OCI-LY3 (cell line): ENCODE results near the gene CCDC83.

Source experiments
- H2AFZ ChIP-seq: fragments of 200-600, 300-600 bp; shearing (Covaris generic); 2 replicates; pipeline ENCODE4 v1.6.0; 2014; ENCODE audit warnings: antibody characterized with exemption, low read depth, low read length
- H3K27ac ChIP-seq: fragments of 200-600, 300-600 bp; sonication (generic); 2 replicates; pipeline ENCODE4 v1.5.1; 2014; ENCODE audit warnings: mild to moderate bottlenecking, low read length, moderate library complexity, mixed read lengths
- H3K27me3 ChIP-seq: fragments of 200-600, 300-600 bp; sonication (generic); 2 replicates; pipeline ENCODE4 v1.6.1; 2014; ENCODE audit warnings: low read depth, low read length, mixed read lengths
- H3K36me3 ChIP-seq: fragments of 200-600, 300-600 bp; sonication (generic); replicated peaks from 2 replicates; pipeline ENCODE3; 2014; ENCODE audit warnings: low read depth, low read length, mixed read lengths
- H3K4me1 ChIP-seq: fragments of 300-600, 200-600 bp; sonication (generic); 2 replicates; pipeline ENCODE4 v1.6.1; 2014; ENCODE audit warnings: low read length, mixed read lengths
- H3K4me2 ChIP-seq: fragments of 200-600, 300-600 bp; sonication (generic); 2 replicates; pipeline ENCODE4 v1.6.1; 2014; ENCODE audit warnings: low read length, mixed read lengths
- H3K4me3 ChIP-seq: fragments of 300-600, 200-600 bp; sonication (generic); 2 replicates; pipeline ENCODE4 v1.5.1; 2014; ENCODE audit warnings: antibody characterized with exemption, mild to moderate bottlenecking, low read length, moderate library complexity
- H3K79me2 ChIP-seq: fragments of 300-600, 200-600 bp; shearing (Covaris generic); 2 replicates; pipeline ENCODE4 v1.6.1; 2014; ENCODE audit warnings: mild to moderate bottlenecking, low read length, mixed read lengths
- H3K9ac ChIP-seq: fragments of 300-600, 200-600 bp; shearing (Covaris generic); 2 replicates; pipeline ENCODE4 v1.6.0; 2014; ENCODE audit warnings: mild to moderate bottlenecking, low read length, moderate library complexity
- H3K9me3 ChIP-seq: fragments of 200-600, 300-600 bp; shearing (Covaris generic); 2 replicates; pipeline ENCODE4 v1.6.1; 2014; ENCODE audit warnings: low read length, mixed read lengths; ENCODE audit not compliant: insufficient read depth
- H4K20me1 ChIP-seq: fragments of 200-600, 300-600 bp; sonication (generic); 2 replicates; pipeline ENCODE4 v1.6.1; 2016; ENCODE audit warnings: low read length, mixed read lengths; ENCODE audit not compliant: insufficient read depth
- EZH2phosphoT487 ChIP-seq: fragments of 200-600 bp; shearing (Covaris generic); IDR thresholded peaks from 2 replicates; pipeline ENCODE4 v1.6.1; 2018; ENCODE audit warnings: antibody characterized with exemption, mixed run types, low read depth
- TF ChIP-seq, protein P1 (sequence below): fragments of 200-600, 300-600 bp; sonication (generic); IDR thresholded peaks from 2 replicates; pipeline ENCODE4 v1.5.1; 2014; ENCODE audit warnings: antibody characterized with exemption, low read length, low read depth

The CCDC83 gene

DNA sequence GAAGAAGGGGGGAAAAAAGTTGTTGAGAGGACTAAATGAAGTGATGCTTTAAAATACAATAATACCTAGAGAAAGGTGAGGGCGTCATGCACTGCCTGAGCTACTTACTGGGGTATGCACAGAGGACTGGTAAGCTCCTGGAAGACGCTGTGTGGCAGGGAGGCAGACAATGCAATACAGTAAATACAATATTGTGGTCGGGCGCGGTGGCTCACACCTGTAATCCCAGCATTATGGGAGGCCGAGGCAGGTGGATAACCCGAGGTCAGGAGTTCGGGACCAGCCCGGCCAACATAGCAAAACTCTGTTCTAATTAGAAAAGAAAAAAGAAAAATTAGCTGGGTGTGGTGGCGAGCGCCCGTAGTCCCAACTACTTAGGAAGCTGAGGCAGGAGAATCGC lies 43.6 kb upstream of the CCDC83 start:
- Histone ChIP-seq H3K4me1 (no peaks in the 10 kb centered on the region), H3K9ac (no peak overlapping the region), H3K27me3 (peaks cover 17% of the 10 kb centered on the region), H2AFZ (no peak overlapping the region), H3K9me3 (no peaks in the 10 kb centered on the region), H3K79me2 (no peaks in the 10 kb centered on the region), H3K36me3 (no peaks in the 10 kb centered on the region), H4K20me1 (no peaks in the 10 kb centered on the region), H3K4me2 (peak overlapping the region; percentile 66), H3K27ac (no peak overlapping the region), H3K4me3 (peak overlapping the region; percentile 74)
- TF ChIP-seq, protein P1, sequence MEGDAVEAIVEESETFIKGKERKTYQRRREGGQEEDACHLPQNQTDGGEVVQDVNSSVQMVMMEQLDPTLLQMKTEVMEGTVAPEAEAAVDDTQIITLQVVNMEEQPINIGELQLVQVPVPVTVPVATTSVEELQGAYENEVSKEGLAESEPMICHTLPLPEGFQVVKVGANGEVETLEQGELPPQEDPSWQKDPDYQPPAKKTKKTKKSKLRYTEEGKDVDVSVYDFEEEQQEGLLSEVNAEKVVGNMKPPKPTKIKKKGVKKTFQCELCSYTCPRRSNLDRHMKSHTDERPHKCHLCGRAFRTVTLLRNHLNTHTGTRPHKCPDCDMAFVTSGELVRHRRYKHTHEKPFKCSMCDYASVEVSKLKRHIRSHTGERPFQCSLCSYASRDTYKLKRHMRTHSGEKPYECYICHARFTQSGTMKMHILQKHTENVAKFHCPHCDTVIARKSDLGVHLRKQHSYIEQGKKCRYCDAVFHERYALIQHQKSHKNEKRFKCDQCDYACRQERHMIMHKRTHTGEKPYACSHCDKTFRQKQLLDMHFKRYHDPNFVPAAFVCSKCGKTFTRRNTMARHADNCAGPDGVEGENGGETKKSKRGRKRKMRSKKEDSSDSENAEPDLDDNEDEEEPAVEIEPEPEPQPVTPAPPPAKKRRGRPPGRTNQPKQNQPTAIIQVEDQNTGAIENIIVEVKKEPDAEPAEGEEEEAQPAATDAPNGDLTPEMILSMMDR = no peak
- no peak for TF ChIP-seq EZH2phosphoT487

GRCh38 chr11:85813721-85814120 lies 41.5 kb upstream of the CCDC83 start:
- Histone ChIP-seq H3K4me3 (no peak overlapping the region), H4K20me1 (no peaks in the 10 kb centered on the region), H2AFZ (no peak overlapping the region), H3K27ac (no peak overlapping the region), H3K4me2 (no peak overlapping the region), H3K4me1 (no peaks in the 10 kb centered on the region), H3K9ac (no peak overlapping the region), H3K9me3 (no peaks in the 10 kb centered on the region), H3K79me2 (no peaks in the 10 kb centered on the region), H3K27me3 (peaks cover 17% of the 10 kb centered on the region), H3K36me3 (no peaks in the 10 kb centered on the region)
- no peak for TF ChIP-seq EZH2phosphoT487
- TF ChIP-seq, protein P1 = no peak

- H4K20me1 ChIP-seq = no peaks in the 10 kb centered on the region
- no peak overlapping the region for H3K27ac ChIP-seq
- H3K4me1 ChIP-seq = no peaks in the 10 kb centered on the region
- no peak overlapping the region for H3K4me2 ChIP-seq
- no peak overlapping the region for H3K9ac ChIP-seq
- H3K36me3 ChIP-seq = no peaks in the 10 kb centered on the region
- H2AFZ ChIP-seq = no peak overlapping the region
- H3K79me2 ChIP-seq = no peaks in the 10 kb centered on the region
- no peak for TF ChIP-seq EZH2phosphoT487
- TF ChIP-seq, protein P1 = no peak
- no peak overlapping the region for H3K4me3 ChIP-seq
- peaks cover 9% of the 10 kb centered on the region for H3K27me3 ChIP-seq
- H3K9me3 ChIP-seq = no peaks in the 10 kb centered on the region
These were observed 39.8 kb upstream of the CCDC83 start for GRCh38 chr11:85815186-85815931.

DNA sequence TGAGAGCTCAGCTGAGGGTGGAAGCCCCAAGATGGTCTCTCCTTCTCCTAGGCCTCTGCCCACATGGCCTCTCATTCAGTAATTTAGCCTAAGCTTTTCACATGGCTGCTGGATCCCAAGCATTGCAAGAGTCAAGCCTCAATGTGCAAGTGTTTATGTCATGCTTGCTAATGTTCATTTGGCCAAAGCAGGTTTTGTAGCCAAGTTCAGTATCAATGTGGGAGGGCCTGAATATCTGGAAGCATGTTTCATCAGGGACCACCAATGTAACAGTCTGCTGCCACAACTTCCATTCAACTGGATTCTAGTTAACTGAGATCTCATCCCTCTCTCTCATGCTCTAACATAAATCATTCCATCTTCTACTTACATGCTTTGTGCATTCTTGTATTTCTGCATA lies 35.7 kb upstream of the CCDC83 start:
- Histone ChIP-seq H3K27me3 (no peaks in the 10 kb centered on the region), H2AFZ (no peak overlapping the region), H3K4me1 (no peaks in the 10 kb centered on the region), H3K27ac (no peak overlapping the region), H3K4me2 (no peak overlapping the region), H3K9me3 (no peaks in the 10 kb centered on the region), H3K9ac (no peak overlapping the region), H3K4me3 (no peak overlapping the region), H3K79me2 (no peaks in the 10 kb centered on the region), H3K36me3 (no peaks in the 10 kb centered on the region), H4K20me1 (no peaks in the 10 kb centered on the region)
- no peak for TF ChIP-seq EZH2phosphoT487
- TF ChIP-seq, protein P1 = no peak
